ENCODE measurements around the gene TMEM270.
"Not testable (repeated sequence)": the region's sequence is repeated elsewhere in the genome, so short reads cannot be mapped to it uniquely, and the experiment has no call there.

Gene TMEM270

GRCh38 chr7:73831834-73832651 is 28.9 kb upstream of the TMEM270 start:
- no peak for DNase-seq (ENCODE audit: low read depth in 1 of 2, low spot score in 1 of 2)

GRCh38 chr7:73832806-73833205 is 28.2 kb upstream of the TMEM270 start:
- no peak for DNase-seq (ENCODE audit: low read depth in 1 of 2, low spot score in 1 of 2)

GRCh38 chr7:73833251-73833919 is 27.6 kb upstream of the TMEM270 start:
- no peak for DNase-seq (ENCODE audit: low read depth in 1 of 2, low spot score in 1 of 2)

GRCh38 chr7:73834626-73835191 is 26.2 kb upstream of the TMEM270 start:
- DNase-seq (ENCODE audit: low read depth in 1 of 2, low spot score in 1 of 2) = no peak

- DNase-seq (ENCODE audit: low read depth in 1 of 2, low spot score in 1 of 2) = not testable (repeated sequence)
Observed at GRCh38 chr7:73837167-73837566, 23.8 kb upstream of the TMEM270 start.

GRCh38 chr7:73838642-73839041 is 22.3 kb upstream of the TMEM270 start:
- DNase-seq (ENCODE audit: low read depth in 1 of 2, low spot score in 1 of 2) = no peak

- DNase-seq (ENCODE audit: low read depth in 1 of 2, low spot score in 1 of 2) = no peak
Observed at GRCh38 chr7:73839290-73839689, 21.7 kb upstream of the TMEM270 start.

GRCh38 chr7:73839743-73840714 is 20.9 kb upstream of the TMEM270 start:
- no peak for DNase-seq (ENCODE audit: low read depth in 1 of 2, low spot score in 1 of 2)

GRCh38 chr7:73840715-73841379 is 20.1 kb upstream of the TMEM270 start:
- DNase-seq (ENCODE audit: low read depth in 1 of 2, low spot score in 1 of 2) = no peak

- DNase-seq (ENCODE audit: low read depth in 1 of 2, low spot score in 1 of 2) = no peak
Observed at GRCh38 chr7:73841689-73842066, 19.3 kb upstream of the TMEM270 start.

- DNase-seq (ENCODE audit: low read depth in 1 of 2, low spot score in 1 of 2) = peak; percentile 68 to 86
Observed at GRCh38 chr7:73842067-73842976, 18.6 kb upstream of the TMEM270 start, which contains the start of gene METTL27. TSS of gene METTL27 (minus strand) at chr7:73842516. CDS start at chr7:73842140, 376 bp downstream.

- DNase-seq (ENCODE audit: low read depth in 1 of 2, low spot score in 1 of 2) = no peak
Observed at GRCh38 chr7:73844131-73844547, 16.8 kb upstream of the TMEM270 start.

- no peak for DNase-seq (ENCODE audit: low read depth in 1 of 2, low spot score in 1 of 2)
Observed at GRCh38 chr7:73844848-73845460, 16.0 kb upstream of the TMEM270 start.

GRCh38 chr7:73845701-73846195 is 15.2 kb upstream of the TMEM270 start:
- not testable (repeated sequence) for DNase-seq (ENCODE audit: low read depth in 1 of 2, low spot score in 1 of 2)

- DNase-seq (ENCODE audit: low read depth in 1 of 2, low spot score in 1 of 2) = no peak
Observed at GRCh38 chr7:73847941-73848723, 12.8 kb upstream of the TMEM270 start.

- no peak for DNase-seq (ENCODE audit: low read depth in 1 of 2, low spot score in 1 of 2)
Observed at GRCh38 chr7:73850781-73851207, 10.2 kb upstream of the TMEM270 start.

GRCh38 chr7:73851410-73852338 is 9.3 kb upstream of the TMEM270 start:
- no peak for DNase-seq (ENCODE audit: low read depth in 1 of 2, low spot score in 1 of 2)
